B cell (primary cell): Measurements from ENCODE around the gene FKBP2. TPM values are rescaled to one million over a fixed set of nuclear protein-coding genes. Genes with fewer than 3 reads are reported as not detected.

ENCODE experiments used
- ATAC-seq: fragments of 200-7000 bp; cut with Tn5 transposase; one replicate; pipeline ENCODE4 v1.10.0; 2021; ENCODE audit warnings: low read depth, mild to moderate bottlenecking, moderate number of reproducible peaks, moderate library complexity
- CTCF ChIA-PET: fragments of 350-600 bp; sonication (Branson Sonifier 250); formaldehyde crosslinking; loops from one replicate; lab custom pipeline; 2021; ENCODE audit warnings: antibody characterized with exemption, inconsistent platforms; lab: Charles Lee
- POLR2A ChIA-PET: fragments of 350-600 bp; sonication (Branson Sonifier 250); formaldehyde crosslinking; loops from one replicate; lab custom pipeline; 2021; ENCODE audit warnings: antibody characterized with exemption; lab: Charles Lee
- DNase-seq: peaks from one replicate; pipeline ENCODE4 v3.0.0; 2013
- H2AFZ ChIP-seq: 2 replicates; pipeline ENCODE4 v1.6.1; 2012; ENCODE audit warnings: mild to moderate bottlenecking, low read depth, low read length; ENCODE audit not compliant: insufficient read depth, poor library complexity, severe bottlenecking
- H3K27ac ChIP-seq, 2 donors: 1 replicate in 1 of 2; 2 replicates in 1 of 2; pipeline ENCODE4 v1.5.1; 2012 to 2013; ENCODE audit warnings: low read length in 2 of 2, mild to moderate bottlenecking in 2 of 2, moderate library complexity in 1 of 2
- H3K27me3 ChIP-seq, 4 experiments: fragments of 200-600 bp in 1 of 4; sonication (generic) in 1 of 4; replicated peaks in 1 of 4; 1 replicate in 2 of 4; 2 replicates in 2 of 4; pipeline versions ENCODE4 v1.6.1 to v1.7.0; 2013 to 2016; ENCODE audit warnings: low read length in 3 of 4, mild to moderate bottlenecking in 2 of 4, mixed read lengths in 1 of 4, moderate library complexity in 1 of 4; ENCODE audit not compliant: insufficient read depth in 4 of 4, control insufficient read depth in 3 of 4; ENCODE audit errors: control extremely low read depth in 1 of 4
- H3K36me3 ChIP-seq, 2 experiments: replicated peaks in 1 of 2; 1 replicate in 1 of 2; 2 replicates in 1 of 2; pipeline versions ENCODE4 v1.6.1 to v1.7.1; 2013; ENCODE audit warnings: low read length in 1 of 2; ENCODE audit not compliant: insufficient read depth in 2 of 2, control insufficient read depth in 1 of 2; ENCODE audit errors: control extremely low read depth in 1 of 2, extremely low read depth in 1 of 2
- H3K4me1 ChIP-seq, 2 donors: fragments of 200-600 bp in 1 of 2; sonication (generic) in 1 of 2; 1 replicate in 1 of 2; 2 replicates in 1 of 2; pipeline versions ENCODE4 v1.5.1 to v1.6.1; 2013 to 2017; ENCODE audit warnings: low read length in 2 of 2; ENCODE audit not compliant: control insufficient read depth in 2 of 2, insufficient read depth in 2 of 2
- H3K4me2 ChIP-seq: replicated peaks from 2 replicates; pipeline ENCODE3; 2012; ENCODE audit warnings: mild to moderate bottlenecking, low read depth, low read length; ENCODE audit not compliant: poor library complexity, severe bottlenecking
- H3K4me3 ChIP-seq, 5 experiments: fragments of 200-600 bp in 1 of 5; sonication (generic) in 1 of 5; 1 replicate in 3 of 5; 2 replicates in 2 of 5; pipeline versions ENCODE4 v1.5.1 to v1.7.0; 2011 to 2016; ENCODE audit warnings: low read length in 4 of 5, mild to moderate bottlenecking in 4 of 5, low read depth in 2 of 5, control low read depth in 1 of 5, moderate library complexity in 1 of 5; ENCODE audit not compliant: insufficient read depth in 1 of 5; ENCODE audit errors: control extremely low read depth in 1 of 5, extremely low read depth in 1 of 5
- H3K79me2 ChIP-seq: fragments of 200-600 bp; sonication (generic); one replicate; pipeline ENCODE4 v1.6.0; 2016; ENCODE audit warnings: low read length; ENCODE audit not compliant: control insufficient read depth, insufficient read depth
- H3K9ac ChIP-seq: fragments of 200-600 bp; sonication (generic); 2 replicates; pipeline ENCODE4 v1.6.1; 2017; ENCODE audit warnings: mild to moderate bottlenecking, low read length, moderate library complexity
- H3K9me3 ChIP-seq, 3 donors: one replicate each; pipeline versions ENCODE4 v1.6.1 to v1.7.1; 2013; ENCODE audit warnings: low read length in 2 of 3; ENCODE audit not compliant: control insufficient read depth in 2 of 3, insufficient read depth in 1 of 3; ENCODE audit errors: control extremely low read depth in 1 of 3
- H4K20me1 ChIP-seq: 2 replicates; pipeline ENCODE4 v1.6.0; 2012; ENCODE audit warnings: mild to moderate bottlenecking, low read length; ENCODE audit not compliant: insufficient read depth, control insufficient read depth, poor library complexity, severe bottlenecking
- H3K27ac Mint-ChIP-seq: one replicate; pipeline ENCODE4 v1.8.0; 2021; ENCODE audit warnings: mixed read lengths
- H3K27me3 Mint-ChIP-seq: one replicate; pipeline ENCODE4 v1.8.0; 2021; ENCODE audit warnings: mixed read lengths
- H3K4me1 Mint-ChIP-seq: one replicate; pipeline ENCODE4 v1.8.0; 2021; ENCODE audit warnings: mixed read lengths
- H3K4me3 Mint-ChIP-seq: one replicate; pipeline ENCODE4 v1.8.0; 2021; ENCODE audit warnings: mixed read lengths
- H3K9me3 Mint-ChIP-seq: one replicate; pipeline ENCODE4 v1.8.0; 2022; ENCODE audit warnings: mixed read lengths; ENCODE audit not compliant: insufficient read depth
- CTCF ChIP-seq: fragments of 200-600 bp; IDR thresholded peaks from one replicate; pipeline ENCODE4 v1.8.0; 2022; ENCODE audit warnings: antibody characterized with exemption, mild to moderate bottlenecking
- EZH2 ChIP-seq: IDR thresholded peaks from 2 replicates; pipeline ENCODE4 v1.6.1; 2012; ENCODE audit warnings: borderline replicate concordance, low read depth, mild to moderate bottlenecking, moderate library complexity, low read length; ENCODE audit not compliant: insufficient read depth, poor library complexity, severe bottlenecking
- WGBS: methylation state at CpG from one replicate; pipeline ENCODE4 v1.1.5; 2013; ENCODE audit warnings: missing lambda C conversion rate; ENCODE audit not compliant: insufficient coverage; 5-methylcytosine and 5-hydroxymethylcytosine counted together
- intact Hi-C: fragments of 100-400 bp; cut with micrococcal nuclease; formaldehyde crosslinking; loops from one replicate; pipeline ENCODE4 v1.10.0; 2022
- polyA plus RNA-seq: library from polyadenylated mRNA; depleted of rRNA; stranded (reverse); fragments of >200 nt; gene quantifications from 2 replicates; pipeline ENCODE4 v1.2.3, GENCODE V29; 2012
- total RNA-seq, 2 donors: library from RNA; stranded (reverse); fragments of 120-200 nt in 1 of 2; gene quantifications; 1 replicate in 1 of 2; 2 replicates in 1 of 2; pipeline versions ENCODE4 v1.2.3 to v1.2.4, GENCODE V29; 2013 to 2022

The FKBP2 gene
- total and polyA plus RNA-seq, 2 donors (not counting 1 experiment from before 2014, with no cell fraction given): 23.7 to 38.2 TPM

- Histone ChIP-seq H3K9me3 (no peaks in the 10 kb centered on the region), H3K4me2 (peak overlapping the region; percentile 99), H3K4me1 (peaks cover 30 to 68% of the 10 kb centered on the region in 2 donors), H3K27ac (peak overlapping the region; percentile 65 to 85), H3K27me3 (no peaks in the 10 kb centered on the region), H3K36me3 (peaks cover 0 to 27% of the 10 kb centered on the region in 2 experiments), H3K79me2 (peaks cover 23% of the 10 kb centered on the region), H4K20me1 (peaks cover 25% of the 10 kb centered on the region), H2AFZ (peak overlapping the region; percentile 64), H3K4me3 (peak overlapping the region; percentile 53 to 84 (median 67)), H3K9ac (peak overlapping the region; percentile 89)
- Mint-ChIP-seq H3K4me3 (peak overlapping the region; percentile 96), H3K27me3 (no peaks in the 10 kb centered on the region), H3K4me1 (peaks cover 62% of the 10 kb centered on the region), H3K27ac (peak overlapping the region; percentile 96), H3K9me3 (no peaks in the 10 kb centered on the region)
- peak; percentile 45 for ATAC-seq
- DNase-seq: peak; percentile 82
- WGBS: 2% methylated on average over 80 of the region's 80 CpGs
- intact Hi-C loops: loop anchor here (1.0 kb wide), 1 partner anchor 9 kb away; the partner anchor contains the start of genes NUDT22 and TRPT1
- TF ChIP-seq EZH2 (no peak), CTCF (no peak)
- POLR2A ChIA-PET: interaction anchor here (0.9 to 2.7 kb wide), 5 partner anchors 10 to 609 kb away, joined by 3 to 8 read pairs (median 6); partner anchors contain the start of gene FERMT3
- CTCF ChIA-PET: interaction anchor here (1.3 to 2.2 kb wide), 3 partner anchors 28 to 66 kb away, joined by 4 to 10 read pairs (median 5); partner anchors contain the start of gene FERMT3
Measured at GRCh38 chr11:64234647-64235379, 6.1 kb upstream of the FKBP2 start.
